ENCODE results near the gene DACH1.

DACH1 gene

GRCh38 chr13:71702253-71702652 is 164.8 kb downstream of the DACH1 start:
- DNase-seq (ENCODE audit: low spot score), result no peak

- DNase-seq (ENCODE audit: low spot score), result no peak
Observed at GRCh38 chr13:71701741-71702140, 165.3 kb downstream of the DACH1 start.

DNA sequence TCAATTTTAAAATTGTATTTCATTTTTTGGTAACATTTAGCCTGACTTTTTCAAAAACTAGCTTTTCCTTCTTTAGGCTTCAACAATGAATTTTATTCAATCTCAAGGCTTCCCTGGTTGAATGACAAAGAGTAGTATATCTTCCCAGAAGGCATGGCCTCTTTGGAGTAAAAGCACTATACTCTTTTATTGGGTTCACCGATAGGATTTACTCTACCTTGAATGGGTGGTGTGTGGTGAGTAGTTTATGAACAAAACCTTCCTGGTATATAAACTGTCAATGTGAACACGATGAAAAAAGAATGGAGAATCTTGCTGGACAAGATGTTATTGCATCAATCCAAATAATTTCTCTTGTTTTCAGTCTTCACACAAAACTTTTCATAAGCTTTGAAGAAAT is 167.7 kb downstream of the DACH1 start:
- no peak for DNase-seq (ENCODE audit: low spot score)

GRCh38 chr13:71695662-71696061 is 171.3 kb downstream of the DACH1 start:
- no peak for DNase-seq (ENCODE audit: low spot score)

GRCh38 chr13:71685072-71685471 is 181.9 kb downstream of the DACH1 start:
- DNase-seq (ENCODE audit: low spot score), result no peak

DNA sequence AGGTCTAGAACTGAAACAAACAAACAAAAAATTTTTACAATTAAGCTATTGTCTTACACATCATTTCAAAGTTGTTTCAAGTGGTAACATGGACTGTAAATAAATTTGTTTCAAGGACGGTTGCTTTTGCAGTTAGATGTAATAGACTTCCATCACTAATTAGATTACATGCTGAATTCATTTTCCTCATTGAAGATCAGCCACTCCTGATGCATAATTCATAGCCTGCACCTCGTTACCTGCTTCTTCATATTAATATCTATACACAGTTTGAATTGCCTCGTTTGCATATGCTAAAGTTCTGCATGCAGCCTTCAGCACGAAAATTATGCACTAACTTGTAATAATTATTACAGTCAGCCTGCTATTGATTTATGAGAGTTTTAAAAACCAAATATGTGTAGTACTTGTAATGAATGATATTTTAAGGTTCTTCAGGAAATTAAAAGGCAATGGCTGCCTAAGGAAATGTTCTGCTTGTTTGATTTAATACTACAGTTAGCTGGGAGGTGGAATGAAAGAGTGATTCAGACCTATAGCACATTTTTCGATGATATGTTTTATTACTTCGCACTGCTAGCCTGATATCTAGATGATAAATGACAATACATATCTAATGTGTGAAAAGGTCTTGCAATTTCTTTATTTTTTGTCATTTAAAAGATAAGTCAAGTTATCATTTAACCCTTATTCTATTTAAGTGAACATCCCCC is 184.9 kb downstream of the DACH1 start:
- DNase-seq (ENCODE audit: low spot score), result no peak

DNA sequence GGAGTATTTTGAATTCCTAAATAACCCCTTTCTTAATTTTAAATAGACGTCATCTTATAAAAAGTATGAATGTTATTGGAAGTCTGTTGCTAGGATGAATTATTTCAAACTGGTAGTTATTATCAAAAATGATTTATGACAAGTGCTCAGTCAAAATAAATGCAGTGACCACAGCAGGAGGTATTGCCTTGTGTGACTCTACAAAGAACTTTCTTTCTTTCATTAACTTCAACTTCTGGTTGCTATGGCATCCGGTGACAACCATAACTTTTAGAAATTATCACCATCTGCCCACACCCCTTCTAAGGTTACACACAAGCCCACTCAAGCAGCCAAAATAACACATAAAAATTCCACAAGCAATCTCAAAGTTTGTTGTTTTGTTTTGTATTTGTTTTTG is 189.9 kb downstream of the DACH1 start:
- DNase-seq (ENCODE audit: low spot score), result no peak

- no peak for DNase-seq (ENCODE audit: low spot score)
Observed at GRCh38 chr13:71672512-71672911, 194.5 kb downstream of the DACH1 start.

DNA sequence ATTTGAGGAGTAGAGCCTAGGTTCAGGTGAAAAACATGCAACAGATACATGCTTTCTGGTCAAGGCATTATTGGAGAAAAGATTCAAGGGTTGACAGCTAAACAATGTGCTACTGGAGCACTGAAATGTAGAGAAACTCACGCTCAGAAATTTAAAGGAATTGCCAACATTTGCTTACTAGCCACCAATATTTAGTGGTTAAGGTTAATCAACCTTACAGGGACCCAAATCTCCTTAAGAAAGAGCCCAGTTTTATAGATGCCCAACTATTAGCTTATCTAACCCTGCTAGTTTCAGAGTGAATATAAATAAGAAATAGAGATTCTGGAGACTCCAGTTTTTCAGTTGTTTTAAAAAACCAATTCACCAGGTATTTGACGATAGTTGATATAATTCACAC is 203.6 kb downstream of the DACH1 start:
- no peak for DNase-seq (ENCODE audit: low spot score)

- DNase-seq (ENCODE audit: low spot score), result no peak
Observed at GRCh38 chr13:71661921-71662320, 205.1 kb downstream of the DACH1 start.

GRCh38 chr13:71659404-71659803 is 207.6 kb downstream of the DACH1 start:
- no peak for DNase-seq (ENCODE audit: low spot score)

GRCh38 chr13:71645467-71645866 is 221.5 kb downstream of the DACH1 start:
- no peak for DNase-seq (ENCODE audit: low spot score)

GRCh38 chr13:71644579-71644978 is 222.4 kb downstream of the DACH1 start:
- DNase-seq (ENCODE audit: low spot score), result no peak

GRCh38 chr13:71643448-71643860 is 223.6 kb downstream of the DACH1 start:
- DNase-seq (ENCODE audit: low spot score), result no peak

DNA sequence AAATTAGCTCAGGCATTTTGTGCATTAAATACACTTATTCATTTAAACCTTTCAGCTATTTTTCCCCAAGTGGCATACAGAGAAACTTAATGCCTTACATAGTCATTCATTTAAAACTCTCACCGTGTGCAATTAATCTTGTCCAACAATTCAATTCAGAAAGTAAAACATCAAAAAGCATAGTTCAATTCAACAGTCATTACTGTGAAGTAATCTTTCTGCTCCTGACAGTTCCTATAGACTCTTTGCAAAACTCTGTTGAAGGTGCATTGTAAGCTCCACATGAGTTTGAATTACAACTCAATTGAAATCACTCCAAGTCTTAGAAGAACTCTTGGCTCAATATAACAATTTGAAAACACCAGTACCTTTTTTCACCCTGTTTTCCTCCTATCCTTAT is 228.3 kb downstream of the DACH1 start:
- DNase-seq (ENCODE audit: low spot score), result no peak

DNA sequence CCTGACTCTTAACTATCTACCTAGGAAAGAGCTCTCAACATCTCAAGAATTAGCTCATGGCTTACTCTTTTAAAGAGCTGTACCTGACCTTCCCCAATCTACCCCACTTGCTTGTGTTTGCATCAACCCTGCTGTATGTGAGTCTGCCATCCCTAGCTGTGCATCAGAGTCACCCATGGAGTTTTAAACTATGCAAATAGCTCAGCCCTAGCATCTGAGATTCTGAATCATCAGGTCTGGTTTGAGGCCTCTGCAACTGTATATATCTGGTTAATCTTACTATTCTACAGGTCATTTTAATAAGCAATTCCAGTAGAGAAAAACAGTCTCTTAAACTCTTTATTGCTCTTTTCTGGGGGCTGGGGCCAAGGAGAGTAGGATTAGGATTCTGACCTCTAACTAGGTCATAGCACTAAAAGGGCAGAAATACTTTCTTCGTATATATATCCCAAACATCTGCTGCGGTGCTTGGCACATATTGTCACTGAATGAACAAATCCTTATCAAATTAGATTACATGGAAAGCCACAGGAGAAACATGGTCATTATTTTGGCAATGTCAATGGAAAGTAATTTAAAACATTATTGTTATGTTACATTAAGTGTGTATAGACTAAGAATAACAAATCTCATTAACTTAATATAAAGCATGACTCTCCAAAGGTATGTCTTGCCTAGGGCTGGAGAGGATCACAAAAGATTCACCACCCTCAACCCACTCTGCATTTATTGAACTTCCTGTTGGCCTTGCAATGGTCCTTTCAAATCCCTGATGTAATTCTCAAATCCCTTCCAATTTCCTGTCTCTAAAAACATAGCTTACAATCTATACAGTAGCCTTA is 232.2 kb downstream of the DACH1 start:
- no peak for DNase-seq (ENCODE audit: low spot score)

GRCh38 chr13:71634182-71634581 is 232.8 kb downstream of the DACH1 start:
- DNase-seq (ENCODE audit: low spot score), result no peak

DNA sequence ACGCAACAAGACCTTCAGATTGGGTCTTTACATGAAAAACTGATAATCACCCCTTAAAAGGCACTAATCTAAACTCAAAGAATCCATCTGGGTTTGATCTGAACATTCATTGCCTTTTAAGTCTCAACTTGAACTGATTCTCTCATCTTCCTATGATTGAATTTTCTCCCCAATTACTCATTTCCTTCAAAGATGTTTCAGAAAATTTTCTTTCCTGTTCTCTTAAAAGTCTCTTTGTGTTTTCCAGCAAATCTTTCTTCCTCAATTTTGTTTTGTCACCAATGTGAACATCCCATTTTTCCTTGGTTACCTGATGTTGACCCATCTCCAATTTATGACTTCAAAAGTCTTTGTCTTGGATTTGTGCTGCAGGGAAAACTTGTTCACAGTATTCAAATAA is 234.3 kb downstream of the DACH1 start:
- DNase-seq (ENCODE audit: low spot score), result no peak

- no peak for DNase-seq (ENCODE audit: low spot score)
Observed at GRCh38 chr13:71632206-71632605, 234.8 kb downstream of the DACH1 start.

- no peak for DNase-seq (ENCODE audit: low spot score)
Observed at GRCh38 chr13:71629167-71629566, 237.8 kb downstream of the DACH1 start.

DNA sequence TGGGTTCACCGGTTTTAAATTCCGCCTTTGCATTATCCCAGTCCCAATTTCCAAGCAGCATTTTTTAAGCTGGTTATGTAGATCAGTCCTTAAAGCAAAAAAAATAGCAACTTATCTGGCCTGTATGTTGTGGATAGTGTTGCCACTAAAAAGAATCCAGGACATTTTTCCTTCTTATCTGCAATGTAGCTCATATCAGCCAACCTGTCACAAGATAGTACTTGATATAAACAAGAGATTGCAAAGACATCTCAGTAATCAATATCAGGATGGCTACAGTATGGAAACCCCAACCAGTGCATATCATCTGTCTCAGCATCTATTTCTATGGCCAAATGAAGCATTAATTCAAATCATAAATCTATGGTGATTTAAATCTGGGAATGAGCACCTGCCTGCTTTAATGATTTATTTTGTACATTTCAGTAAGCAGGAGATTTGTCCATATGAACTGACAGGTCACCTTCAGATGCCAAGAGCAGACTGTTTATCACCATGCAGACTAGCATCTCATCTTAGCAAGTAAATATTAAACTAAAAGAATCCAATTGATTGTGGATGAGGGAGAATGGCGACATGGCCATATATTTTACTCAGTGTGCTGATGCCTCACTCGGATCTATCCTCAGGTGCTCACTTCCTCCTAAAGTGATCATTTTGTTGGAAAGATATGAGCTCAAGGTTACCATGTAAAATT is 240.4 kb downstream of the DACH1 start:
- DNase-seq (ENCODE audit: low spot score), result no peak

DNA sequence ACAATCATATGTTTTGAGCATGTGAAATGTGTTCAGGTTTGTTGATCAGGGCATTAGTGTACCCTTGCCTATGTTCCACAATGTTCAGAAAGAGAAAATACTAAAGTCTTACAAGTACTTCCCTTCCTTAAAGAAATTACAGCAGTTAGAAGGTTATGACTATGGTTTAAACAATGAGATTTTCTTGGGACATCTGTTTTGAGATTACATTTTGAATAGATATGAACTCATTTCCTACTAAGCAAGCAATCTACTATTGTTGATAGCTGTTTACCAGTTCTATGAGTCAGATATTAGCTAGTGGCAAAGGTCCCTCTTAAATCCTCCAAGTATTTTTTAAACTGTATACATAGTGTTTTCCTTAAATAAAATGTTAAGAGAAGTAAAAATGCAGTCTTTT is 241.3 kb downstream of the DACH1 start:
- no peak for DNase-seq (ENCODE audit: low spot score)

Measured in activated CD4-positive, alpha-beta T cell treated with anti-CD3 and anti-CD28 coated beads, Interleukin-2, Interleukin-4, amounts not matched to agents 100 ng/mL and 50 ng/mL, durations not matched to agents 16 hours and 8 hours (primary cell).